Thyroid gland (tissue), 4 donors: ENCODE results near the gene SCML1. TPM values are rescaled to one million over a fixed set of nuclear protein-coding genes. Genes with fewer than 3 reads are reported as not detected.

Experiments used
- DNase-seq, 2 donors: peaks; one replicate each; pipeline ENCODE4 v3.0.0-alpha.2; 2019
- H3K27ac ChIP-seq, 3 donors: fragments of 200-600 bp; sonication (generic); 1 replicate in 2 of 3; 2 replicates in 1 of 3; pipeline ENCODE4 v1.5.1; 2016 to 2019; ENCODE audit warnings: mild to moderate bottlenecking in 1 of 3, moderate library complexity in 1 of 3
- H3K27me3 ChIP-seq: fragments of 200-600 bp; sonication (generic); one replicate; pipeline ENCODE4 v1.5.1; 2019
- H3K36me3 ChIP-seq, 2 donors: fragments of 200-600 bp; sonication (generic); one replicate each; pipeline ENCODE4 v1.5.1; 2016 to 2019
- H3K4me1 ChIP-seq, 2 donors: fragments of 200-600 bp; sonication (generic); one replicate each; pipeline ENCODE4 v1.5.1; 2017 to 2019
- H3K4me3 ChIP-seq, 3 donors: fragments of 200-600 bp; sonication (generic); replicated peaks in 1 of 3; 1 replicate in 2 of 3; 2 replicates in 1 of 3; pipeline ENCODE4 v1.5.1; 2016; ENCODE audit warnings: mild to moderate bottlenecking in 1 of 3
- H3K9me3 ChIP-seq: fragments of 200-600 bp; sonication (generic); one replicate; pipeline ENCODE4 v1.5.1; 2017
- POLR2A ChIP-seq, 2 donors: fragments of 450-650 bp; IDR thresholded peaks; one replicate each; pipeline ENCODE4 v1.6.1; 2017; ENCODE audit warnings: antibody characterized with exemption in 2 of 2, mild to moderate bottlenecking in 2 of 2, moderate library complexity in 1 of 2
- WGBS, 2 donors: methylation state at CpG; one replicate each; pipeline ENCODE4 v1.1.5; 2017; 5-methylcytosine and 5-hydroxymethylcytosine counted together
- intact Hi-C: fragments of 100-400 bp; cut with DNase I; formaldehyde crosslinking; loops from one replicate; pipeline ENCODE4 v1.15.1; 2023
- total RNA-seq, 4 donors: library from RNA; depleted of rRNA; stranded (reverse); fragments of >200 nt; gene quantifications; one replicate each; pipeline ENCODE4 v1.2.3, GENCODE V29; 2016
- TF ChIP-seq, protein P1 (sequence below), 6 experiments: fragments of 200-600 bp in 3 of 6; fragments of 450-650 bp in 3 of 6; sonication (generic) in 3 of 6; IDR thresholded peaks; one replicate each; pipeline ENCODE4 v1.5.1; 2016 to 2019; ENCODE audit warnings: antibody characterized with exemption in 6 of 6, mild to moderate bottlenecking in 2 of 6, inconsistent platforms in 1 of 6, moderate library complexity in 1 of 6

The SCML1 gene
- total RNA-seq, 4 donors from 2014 or later: 5.0 to 13.0 (median 8.6) TPM

DNA sequence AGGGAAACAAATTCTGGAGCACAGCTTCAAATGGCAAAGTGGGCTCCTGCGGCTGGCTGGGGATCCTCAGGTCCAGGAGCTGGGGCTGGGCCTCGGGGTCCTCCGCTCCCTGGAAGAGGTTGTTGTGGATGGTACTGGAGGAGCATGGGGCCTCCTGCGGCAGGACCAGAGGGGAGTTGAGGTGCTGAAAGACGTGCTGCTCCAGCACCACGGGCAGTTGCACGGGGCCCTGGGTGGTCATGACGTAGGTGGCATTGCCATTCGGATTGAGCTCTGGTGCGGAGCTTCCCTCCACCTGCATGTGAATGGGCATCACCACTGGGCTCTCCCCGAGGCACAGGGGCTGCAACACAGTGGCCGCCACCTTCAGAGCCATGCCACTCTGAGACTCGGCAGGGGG lies 64.1 kb downstream of the SCML1 start:
- Histone ChIP-seq H3K9me3 (no peaks in the 10 kb centered on the region), H3K4me1 (no peaks in the 10 kb centered on the region), H3K27ac (no peak overlapping the region), H3K4me3 (no peak overlapping the region), H3K36me3 (peaks cover 0 to 4% of the 10 kb centered on the region in 2 donors), H3K27me3 (no peaks in the 10 kb centered on the region)
- no peak for DNase-seq
- no peak for TF ChIP-seq POLR2A (IDR thresholded peaks at IDR 0.05)
- TF ChIP-seq, protein P1, sequence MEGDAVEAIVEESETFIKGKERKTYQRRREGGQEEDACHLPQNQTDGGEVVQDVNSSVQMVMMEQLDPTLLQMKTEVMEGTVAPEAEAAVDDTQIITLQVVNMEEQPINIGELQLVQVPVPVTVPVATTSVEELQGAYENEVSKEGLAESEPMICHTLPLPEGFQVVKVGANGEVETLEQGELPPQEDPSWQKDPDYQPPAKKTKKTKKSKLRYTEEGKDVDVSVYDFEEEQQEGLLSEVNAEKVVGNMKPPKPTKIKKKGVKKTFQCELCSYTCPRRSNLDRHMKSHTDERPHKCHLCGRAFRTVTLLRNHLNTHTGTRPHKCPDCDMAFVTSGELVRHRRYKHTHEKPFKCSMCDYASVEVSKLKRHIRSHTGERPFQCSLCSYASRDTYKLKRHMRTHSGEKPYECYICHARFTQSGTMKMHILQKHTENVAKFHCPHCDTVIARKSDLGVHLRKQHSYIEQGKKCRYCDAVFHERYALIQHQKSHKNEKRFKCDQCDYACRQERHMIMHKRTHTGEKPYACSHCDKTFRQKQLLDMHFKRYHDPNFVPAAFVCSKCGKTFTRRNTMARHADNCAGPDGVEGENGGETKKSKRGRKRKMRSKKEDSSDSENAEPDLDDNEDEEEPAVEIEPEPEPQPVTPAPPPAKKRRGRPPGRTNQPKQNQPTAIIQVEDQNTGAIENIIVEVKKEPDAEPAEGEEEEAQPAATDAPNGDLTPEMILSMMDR (IDR thresholded peaks at IDR 0.05): no peak
- WGBS, 2 donors: 100% methylated on average over 5 of the region's 13 CpGs; no CpG with 5 or more reads in 1 of the 2 donors
- intact Hi-C loops: no loop called here

DNA sequence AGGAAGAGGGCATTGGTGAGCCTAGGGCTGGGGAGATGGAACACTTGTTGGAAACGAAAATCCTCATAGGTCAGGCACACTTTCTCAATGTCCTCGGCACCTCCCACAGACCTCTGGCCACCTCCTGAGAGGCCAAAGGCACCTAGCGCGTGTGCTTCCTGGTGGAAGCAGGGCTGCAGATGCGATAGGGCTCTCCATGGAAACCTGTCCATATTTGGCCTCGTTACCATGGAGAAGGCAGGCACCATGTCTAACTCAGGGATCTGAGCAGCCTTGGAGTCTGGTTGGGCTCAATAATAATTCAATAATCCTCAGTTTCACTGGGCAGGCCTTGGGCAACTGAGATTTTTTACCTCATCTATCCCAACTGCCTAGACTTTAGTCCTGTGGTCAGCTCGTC lies 65.5 kb downstream of the SCML1 start:
- 95 to 100% methylated on average over 1 to 6 of the region's 7 CpGs for WGBS, 2 donors
- Histone ChIP-seq H3K27me3 (no peaks in the 10 kb centered on the region), H3K27ac (no peak overlapping the region), H3K9me3 (no peaks in the 10 kb centered on the region), H3K36me3 (peaks cover 0 to 4% of the 10 kb centered on the region in 2 donors), H3K4me3 (no peak overlapping the region), H3K4me1 (no peaks in the 10 kb centered on the region)
- no peak for TF ChIP-seq POLR2A (IDR thresholded peaks at IDR 0.05)
- TF ChIP-seq, protein P1 (IDR thresholded peaks at IDR 0.05): no peak
- intact Hi-C loops: no loop called here
- no peak for DNase-seq

DNA sequence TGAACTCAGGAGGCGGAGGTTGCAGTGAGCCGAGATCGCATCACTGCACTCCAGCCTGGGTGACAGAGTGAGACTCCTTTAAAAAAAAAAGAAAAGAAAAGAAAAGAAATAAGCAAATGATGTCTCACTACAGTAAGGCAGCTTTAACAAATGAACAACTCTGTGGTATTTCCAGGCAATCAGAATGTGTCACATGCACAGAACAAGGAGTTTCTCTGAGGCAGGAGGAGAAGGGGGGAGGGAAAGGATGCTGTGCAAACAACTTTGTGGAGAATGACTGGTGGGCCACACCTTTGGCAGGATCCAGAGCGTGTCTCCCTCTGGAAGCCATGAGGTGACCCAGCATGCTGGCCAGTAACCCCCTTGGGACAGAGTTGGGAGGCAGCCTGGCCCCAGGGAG lies 66.2 kb downstream of the SCML1 start:
- peaks cover 0 to 4% of the 10 kb centered on the region in 2 donors for H3K36me3 ChIP-seq
- WGBS, 2 donors: 62 to 75% methylated on average over 4 of the region's 4 CpGs
- peak; percentile 10 to 12 for DNase-seq
- TF ChIP-seq POLR2A (IDR thresholded peaks at IDR 0.05): no peak
- TF ChIP-seq, protein P1 (IDR thresholded peaks at IDR 0.05): no peak
- no peaks in the 10 kb centered on the region for H3K27me3 ChIP-seq
- no peak overlapping the region for H3K4me3 ChIP-seq
- H3K9me3 ChIP-seq: no peaks in the 10 kb centered on the region
- no peak overlapping the region for H3K27ac ChIP-seq
- no peaks in the 10 kb centered on the region for H3K4me1 ChIP-seq
- intact Hi-C loops: no loop called here

Other genes starting within 250 kb of the SCML1 start
- gene RAI2, start 123.8 kb downstream of the SCML1 start, total RNA-seq: 10 to 100 TPM; 12.1 to 18.9 (median 12.8) TPM